GM18951 (cell line): ENCODE results near the gene KRT74.

Experiments
- POLR2A ChIP-seq: IDR thresholded peaks from 4 replicates; pipeline ENCODE4 v1.6.1; 2011; ENCODE audit warnings: mild to moderate bottlenecking; ENCODE audit not compliant: insufficient read length, insufficient read depth; ENCODE audit errors: extremely low read depth
- in situ Hi-C: fragments of 300-500 bp; cut with MboI; formaldehyde crosslinking; loops from one replicate; pipeline ENCODE4 v1.12.0; 2022; ENCODE audit warnings: low sequenced_read_pairs, mixed read lengths, inconsistent platforms; ENCODE audit not compliant: unreplicated experiment

KRT74 gene

DNA sequence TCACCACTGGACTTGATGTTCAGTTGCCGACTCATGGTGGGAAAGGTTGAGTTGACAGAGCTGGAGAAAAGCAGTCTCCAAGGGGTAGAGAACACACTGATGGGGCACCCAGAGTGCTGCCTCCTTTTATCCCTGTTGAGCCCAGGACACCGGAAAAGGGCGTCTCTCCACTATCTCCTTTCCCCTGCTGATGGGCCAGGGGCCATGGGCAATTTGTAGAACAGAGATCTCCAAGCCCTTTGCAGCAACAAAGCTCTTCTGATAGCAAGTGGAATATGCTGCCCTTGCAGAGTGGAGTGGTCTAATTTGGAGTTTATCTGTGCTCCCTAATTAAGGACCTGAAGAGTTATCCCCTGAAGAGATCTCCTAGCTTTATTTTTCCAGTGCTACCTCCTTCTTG is at the start of gene KRT74:
Gene KRT74 (minus strand): TSS at position 101 of the 400 bp plus-strand sequence. CDS start 66 bp downstream, at position 35.
- TF ChIP-seq POLR2A, result no peak
- in situ Hi-C loops, result no loop called here

DNA sequence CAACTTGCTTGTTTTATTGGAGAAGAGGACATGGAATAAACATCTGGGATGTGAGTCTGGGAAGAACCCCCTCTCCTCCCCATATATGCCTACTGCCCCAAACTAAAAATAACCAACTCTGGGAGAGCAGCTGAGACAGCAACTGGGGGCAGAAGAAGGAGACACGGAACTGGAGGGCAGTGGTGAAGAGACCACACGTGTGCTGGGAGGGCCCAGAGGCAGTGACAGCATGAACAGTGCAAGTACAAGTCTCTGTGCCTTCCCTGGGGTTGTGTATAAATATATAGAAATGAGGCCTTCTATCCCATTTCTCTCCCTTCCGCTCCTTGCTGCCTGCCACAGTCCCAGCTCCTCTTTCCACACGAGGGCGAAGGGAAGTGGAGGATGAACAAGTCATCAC is 48.7 kb upstream of the KRT74 start:
- no peak for TF ChIP-seq POLR2A
- in situ Hi-C loops, result no loop called here

DNA sequence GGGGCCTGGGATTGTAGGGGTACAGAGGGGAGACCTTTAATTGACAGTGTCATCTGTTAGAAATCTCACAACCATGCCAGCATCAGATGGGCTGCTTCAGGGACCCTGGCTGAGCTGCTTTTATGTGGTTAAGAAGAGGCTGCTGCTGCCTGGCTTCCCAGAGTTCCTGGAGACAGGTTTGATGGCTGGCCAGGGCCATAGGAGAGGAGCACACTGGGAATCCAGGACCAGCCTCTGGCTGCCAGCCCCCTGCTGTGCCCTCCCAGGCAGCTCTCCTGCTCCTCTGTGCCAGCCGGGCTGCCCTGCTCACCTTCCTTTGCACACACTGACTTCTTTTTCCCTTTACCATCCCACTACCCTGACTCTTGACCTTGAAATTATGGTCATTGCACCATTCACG is 45.2 kb upstream of the KRT74 start:
- in situ Hi-C loops, result no loop called here
- TF ChIP-seq POLR2A, result no peak

DNA sequence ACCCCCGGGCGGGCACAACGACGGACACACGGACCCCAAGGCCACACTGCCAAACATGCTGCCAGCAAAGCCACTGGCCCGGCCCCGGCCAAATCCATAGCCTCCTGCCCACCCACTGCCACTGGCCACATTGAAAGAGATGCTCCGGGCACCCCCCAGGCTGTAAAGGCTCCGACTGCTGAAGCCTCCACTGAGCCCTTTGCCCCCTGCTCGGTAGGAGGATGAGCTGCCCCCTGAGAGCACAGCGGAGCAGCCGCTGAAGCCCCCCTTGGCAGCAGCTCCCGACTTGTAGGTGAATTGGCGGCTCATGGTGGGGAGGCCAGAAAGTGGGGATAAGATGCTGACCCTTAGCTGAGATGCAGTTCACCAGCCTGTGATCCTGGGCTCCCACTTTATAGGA is 44.6 kb upstream of the KRT74 start, which contains the start of gene KRT73:
Gene KRT73 (minus strand): TSS at position 344 of the 400 bp plus-strand sequence. CDS start 35 bp downstream, at position 309.
- in situ Hi-C loops, result no loop called here
- no peak for TF ChIP-seq POLR2A

DNA sequence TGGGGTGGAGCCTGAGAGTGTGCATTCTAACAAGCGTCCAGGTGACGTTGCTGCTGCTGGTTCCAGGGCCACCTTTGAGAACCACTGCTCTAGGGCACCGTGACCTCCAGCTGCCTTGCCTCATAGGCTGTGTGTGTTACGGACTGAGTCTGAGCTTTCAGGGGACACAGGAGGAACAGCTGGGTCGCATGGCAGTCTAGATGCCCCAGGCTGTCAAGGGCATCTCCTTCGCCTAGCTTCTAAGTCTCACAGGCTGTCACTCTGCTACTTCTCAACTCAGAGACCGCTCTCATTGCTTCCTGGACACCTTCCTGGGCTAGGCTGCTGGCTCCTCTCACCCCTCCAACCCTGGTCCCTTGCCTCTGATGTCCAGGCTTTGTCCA is 43.8 kb upstream of the KRT74 start:
- in situ Hi-C loops, result no loop called here
- no peak for TF ChIP-seq POLR2A

DNA sequence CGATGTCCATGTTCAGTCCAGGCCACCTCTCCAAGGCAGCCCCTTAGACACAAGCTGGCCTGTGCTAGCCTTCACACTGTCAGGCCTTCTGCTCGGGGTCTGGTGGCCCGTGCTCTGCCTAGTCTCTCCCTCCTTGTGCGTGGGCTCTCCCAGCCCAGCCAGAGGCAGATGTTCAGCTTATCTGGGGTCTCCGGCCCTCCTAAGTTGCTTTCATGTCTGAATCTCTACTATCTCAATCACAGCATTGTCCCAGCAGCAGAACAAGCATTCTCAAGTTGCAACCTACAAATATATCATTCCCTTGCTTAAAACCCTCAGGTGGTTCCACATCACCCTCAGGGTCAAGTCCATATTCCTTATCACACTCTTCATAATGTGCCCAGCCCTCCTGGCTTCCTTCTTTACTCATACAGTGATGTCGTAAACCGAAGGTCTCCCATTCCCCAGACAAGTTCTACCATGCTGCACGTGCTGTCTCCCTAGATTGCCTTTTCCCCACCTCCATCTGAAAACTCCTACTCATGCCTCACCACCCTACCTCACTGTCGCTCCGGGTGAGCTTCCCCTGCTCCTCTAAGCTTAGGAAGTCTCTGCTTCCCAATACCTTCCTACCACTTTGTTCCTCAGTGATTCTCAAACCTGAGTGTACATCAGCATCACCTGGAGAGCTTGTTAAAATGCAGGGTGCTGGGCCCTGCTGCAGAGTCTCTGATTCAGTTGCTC is 43.2 kb upstream of the KRT74 start:
- in situ Hi-C loops, result no loop called here
- TF ChIP-seq POLR2A, result no peak

DNA sequence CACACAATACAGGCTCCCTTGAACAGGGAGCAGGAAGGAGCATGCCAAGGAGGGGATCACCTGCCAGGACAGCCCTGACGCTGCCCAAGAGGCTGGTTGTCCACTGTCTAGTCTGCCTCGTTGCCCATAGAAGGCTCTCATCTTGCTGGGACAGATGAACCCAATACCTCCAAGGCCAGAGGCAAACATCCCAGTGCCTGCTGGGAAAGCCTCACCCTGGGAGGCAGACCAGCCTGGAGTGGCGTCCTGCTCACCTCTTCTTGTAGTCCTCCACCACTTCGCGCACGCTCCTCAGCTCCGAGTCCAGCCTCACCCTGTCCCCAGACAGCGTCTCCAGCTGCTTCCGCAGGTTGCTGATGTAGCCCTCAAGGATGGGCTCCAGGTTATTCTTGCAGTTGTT is 42.3 kb upstream of the KRT74 start:
- TF ChIP-seq POLR2A, result no peak
- in situ Hi-C loops, result no loop called here

DNA sequence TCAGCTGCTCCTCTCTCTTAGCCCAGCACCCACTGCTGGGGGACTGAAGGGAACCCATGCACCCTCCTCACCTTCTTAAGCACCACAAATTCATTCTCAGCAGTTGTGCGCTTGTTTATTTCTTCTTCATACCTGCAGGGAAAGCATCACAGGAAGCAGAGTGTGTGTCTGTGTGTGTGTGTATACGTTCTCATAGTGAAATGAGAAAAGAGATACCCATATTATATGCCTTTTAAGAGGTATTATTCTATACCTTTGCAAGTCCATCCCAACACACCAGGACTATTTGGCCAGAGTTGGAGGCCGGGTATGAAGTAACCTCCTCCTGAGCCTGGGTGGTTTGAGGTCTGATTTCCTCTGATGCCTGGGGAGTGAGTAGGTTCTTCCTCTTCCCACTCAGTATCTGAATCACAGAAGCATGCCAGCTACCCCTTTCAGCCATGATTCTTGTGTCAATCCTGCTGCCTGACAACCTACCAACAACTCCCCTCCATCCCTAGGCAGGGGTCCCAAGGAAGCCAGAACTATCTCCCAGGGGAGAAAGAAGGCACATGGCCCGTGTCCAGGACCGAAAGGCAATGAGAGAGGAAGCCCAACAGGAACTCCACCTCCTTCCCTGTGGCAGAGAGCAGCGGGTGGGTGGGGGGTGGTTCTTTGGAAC is 41.7 kb upstream of the KRT74 start:
- in situ Hi-C loops, result no loop called here
- no peak for TF ChIP-seq POLR2A

DNA sequence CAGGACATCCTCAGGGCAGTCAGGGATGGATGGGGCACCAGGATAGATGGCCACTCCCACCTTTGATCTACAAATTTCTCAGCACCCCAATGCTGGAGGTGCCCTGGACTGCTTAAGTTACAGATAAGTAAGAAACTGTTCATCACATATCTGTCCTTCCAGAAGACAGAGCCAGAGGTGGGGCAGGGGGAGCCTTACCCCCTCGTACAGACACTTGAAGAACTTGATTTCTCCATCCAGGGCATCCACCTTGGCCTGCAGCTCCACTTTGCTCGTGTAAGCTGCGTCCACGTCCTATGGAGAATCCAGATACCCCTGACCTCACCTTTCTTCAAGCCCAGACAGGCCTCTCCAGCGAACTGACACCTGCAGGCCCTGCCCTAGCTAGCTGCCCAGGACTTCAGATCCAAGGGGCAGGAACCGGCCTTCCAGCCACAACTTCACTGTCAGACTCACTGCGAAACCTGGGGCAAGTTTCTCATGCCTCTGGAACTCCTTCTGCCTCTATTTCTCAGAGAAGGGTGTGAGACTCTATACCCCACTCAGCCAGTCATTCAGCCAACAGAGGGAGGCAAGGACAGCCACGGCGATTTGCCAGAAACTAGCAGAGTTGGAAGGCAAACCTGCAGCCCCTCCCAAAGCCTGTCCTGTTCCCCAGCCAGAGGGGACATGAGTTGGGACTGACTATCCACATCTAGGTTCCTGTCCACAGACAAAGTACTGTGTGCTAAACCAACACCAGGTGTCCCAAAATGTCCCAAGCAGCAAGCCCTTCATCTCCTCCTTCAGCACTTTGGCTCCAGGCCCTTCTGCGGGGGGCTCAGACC is 41.0 kb upstream of the KRT74 start:
- TF ChIP-seq POLR2A, result no peak
- in situ Hi-C loops, result no loop called here

DNA sequence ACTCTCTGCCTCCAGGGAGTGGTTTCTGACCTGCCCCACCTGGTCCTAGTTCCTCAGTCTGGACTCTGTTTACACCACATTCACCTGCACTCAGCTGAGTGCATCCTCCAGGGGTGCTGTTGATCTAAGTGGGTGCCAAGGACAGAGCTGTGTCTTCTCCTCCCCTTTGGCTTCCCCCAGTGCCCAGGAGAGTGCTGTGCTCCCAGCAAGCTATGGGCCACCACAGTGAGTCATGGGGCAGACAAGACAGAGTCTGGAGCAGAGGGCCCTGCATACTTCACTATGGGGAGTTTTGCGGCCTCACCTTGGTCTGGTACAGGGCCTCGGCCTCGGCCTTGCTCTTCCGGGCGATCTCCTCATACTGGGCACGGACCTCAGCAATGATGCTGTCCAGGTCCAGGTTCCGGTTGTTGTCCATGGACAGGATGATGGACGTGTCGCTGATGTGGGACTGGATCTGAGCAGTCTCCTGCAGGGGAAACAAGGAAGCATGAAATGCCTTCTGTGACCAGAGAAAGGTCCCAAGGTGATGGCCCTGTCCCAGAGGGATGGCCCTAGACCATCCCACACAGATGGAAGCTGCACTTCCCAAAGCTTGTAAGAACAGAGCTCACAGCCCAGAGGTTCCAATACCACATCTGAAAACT is 39.9 kb upstream of the KRT74 start:
- in situ Hi-C loops, result no loop called here
- no peak for TF ChIP-seq POLR2A

DNA sequence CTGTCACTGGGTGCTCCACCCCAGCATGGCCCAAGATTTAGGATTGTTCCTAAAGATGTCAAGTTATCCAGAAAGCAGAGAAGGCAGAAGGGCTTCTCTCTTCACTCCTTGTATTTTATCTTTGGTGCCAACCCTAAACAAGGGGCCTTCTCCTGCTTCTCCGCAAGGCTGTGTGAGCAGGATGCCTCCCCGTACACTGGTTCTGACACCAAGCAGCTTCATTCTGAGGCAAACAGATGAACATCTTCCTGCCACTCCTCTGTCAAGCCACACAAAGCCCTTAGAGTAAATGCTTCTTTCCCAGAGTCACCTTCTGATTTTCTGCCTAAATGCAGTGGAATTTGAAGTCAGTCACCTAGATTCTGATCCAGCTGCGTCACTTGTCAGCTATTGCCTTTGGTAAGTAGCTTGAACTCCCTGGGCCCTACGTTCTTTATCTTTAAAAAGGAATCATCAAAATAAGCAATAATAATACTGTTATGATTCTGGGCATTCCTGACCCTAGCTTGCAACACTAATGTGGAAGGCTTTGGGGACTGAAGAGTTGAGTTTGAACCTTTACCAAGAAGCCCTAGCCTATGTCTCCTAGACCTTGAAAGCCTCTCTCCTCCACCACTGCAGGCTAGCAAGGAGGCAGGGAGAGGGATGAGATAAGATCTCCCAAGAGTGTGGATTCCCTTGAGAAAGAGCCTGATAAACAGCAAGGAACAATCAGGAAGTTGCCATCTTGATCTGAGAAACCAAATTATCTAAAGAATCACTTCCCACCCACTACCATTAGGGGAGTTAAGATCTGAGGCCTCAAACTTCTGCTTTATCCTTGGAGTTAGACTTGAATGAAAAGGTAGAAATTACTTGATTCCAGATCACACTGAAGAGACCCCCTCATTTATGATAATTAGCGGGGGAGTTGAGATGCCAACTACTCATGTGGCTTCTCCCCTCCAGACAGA is 39.1 kb upstream of the KRT74 start:
- in situ Hi-C loops, result no loop called here
- TF ChIP-seq POLR2A, result no peak

DNA sequence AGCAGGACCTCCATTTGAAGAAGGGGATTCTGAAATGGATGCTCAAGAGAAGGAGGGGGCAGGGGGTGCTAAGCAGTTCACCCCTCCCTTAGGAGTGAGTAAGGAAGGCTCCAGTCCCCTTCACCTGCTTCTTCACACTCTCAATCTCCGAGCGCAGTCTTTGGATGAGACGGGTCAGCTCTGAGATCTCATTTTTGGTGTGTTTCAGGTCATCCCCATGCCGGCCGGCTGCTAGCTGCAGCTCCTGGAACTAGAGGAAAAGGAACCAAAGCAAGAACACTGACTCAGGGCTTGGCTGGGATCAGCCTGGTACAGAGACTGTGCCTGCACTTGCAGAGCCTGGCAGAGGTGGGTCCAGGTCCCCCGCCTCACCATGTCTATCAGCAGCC is 37.4 kb upstream of the KRT74 start:
- in situ Hi-C loops, result no loop called here
- no peak for TF ChIP-seq POLR2A
